H1 (cell line): ENCODE data around the gene EDEM2. TPM values are rescaled to one million over a fixed set of nuclear protein-coding genes. Genes with fewer than 3 reads are reported as not detected.

Source experiments
- CTCF ChIA-PET: fragments of 300-600 bp; sonication (Branson Sonifier 250); formaldehyde crosslinking; loops from one replicate; lab custom pipeline; 2021; ENCODE audit not compliant: partially characterized antibody; lab: Charles Lee
- POLR2A ChIA-PET: fragments of 300-600 bp; sonication (Branson Sonifier 250); formaldehyde crosslinking; loops from one replicate; lab custom pipeline; 2021; ENCODE audit warnings: inconsistent platforms; ENCODE audit not compliant: partially characterized antibody; lab: Charles Lee
- DNase-seq, 2 experiments: peaks; one replicate each; pipeline versions ENCODE4 v3.0.0 to v3.0.0-alpha.2; 2010 to 2022; ENCODE audit warnings: low spot score in 2 of 2, low read depth in 1 of 2, mixed read lengths in 1 of 2
- FAIRE-seq: peaks from 2 replicates; lab custom pipeline; 2011; peaks lifted over from hg19 to GRCh38; lab: Jason Lieb, UNC
- H2AFZ ChIP-seq: 2 replicates; pipeline ENCODE4 v1.8.1; 2012; ENCODE audit warnings: low read length, inconsistent platforms
- H2AK5ac ChIP-seq: 2 replicates; pipeline ENCODE4 v1.6.1; 2013; ENCODE audit warnings: low read depth, low read length
- H2BK120ac ChIP-seq: replicated peaks from 2 replicates; pipeline ENCODE3; 2013; ENCODE audit warnings: low read depth, low read length, inconsistent platforms
- H2BK12ac ChIP-seq: 2 replicates; pipeline ENCODE4 v1.6.1; 2013; ENCODE audit warnings: low read depth, low read length
- H2BK15ac ChIP-seq: 2 replicates; pipeline ENCODE4 v1.6.1; 2013; ENCODE audit warnings: low read length
- H2BK20ac ChIP-seq: 2 replicates; pipeline ENCODE4 v1.6.1; 2013; ENCODE audit warnings: low read length
- H2BK5ac ChIP-seq: 2 replicates; pipeline ENCODE4 v1.6.1; 2013; ENCODE audit warnings: low read depth, low read length
- H3K14ac ChIP-seq: 2 replicates; pipeline ENCODE4 v1.6.1; 2013; ENCODE audit warnings: inconsistent platforms; ENCODE audit not compliant: insufficient read length
- H3K18ac ChIP-seq: 2 replicates; pipeline ENCODE4 v1.6.1; 2013; ENCODE audit warnings: low read length; ENCODE audit errors: extremely low read depth
- H3K23ac ChIP-seq: 2 replicates; pipeline ENCODE4 v1.6.1; 2013; ENCODE audit warnings: inconsistent platforms; ENCODE audit not compliant: insufficient read length
- H3K23me2 ChIP-seq: 2 replicates; pipeline ENCODE4 v1.6.1; 2013; ENCODE audit warnings: low read depth, low read length
- H3K27ac ChIP-seq: 2 replicates; pipeline ENCODE4 v1.6.1; 2011; ENCODE audit warnings: low read depth, low read length, inconsistent platforms
- H3K27me3 ChIP-seq, 4 experiments: replicated peaks in 1 of 4; 1 replicate in 1 of 4; 2 replicates in 3 of 4; pipeline versions ENCODE4 v1.6.1 to v1.8.1; 2011 to 2013; ENCODE audit warnings: low read length in 3 of 4, mild to moderate bottlenecking in 3 of 4, inconsistent platforms in 2 of 4, mixed read lengths in 2 of 4, moderate library complexity in 1 of 4; ENCODE audit not compliant: control insufficient read depth in 3 of 4, insufficient read depth in 3 of 4; ENCODE audit errors: extremely low read depth in 1 of 4
- H3K36me3 ChIP-seq, 4 experiments: 2 replicates each; pipeline versions ENCODE4 v1.6.1 to v1.8.1; 2011 to 2013; ENCODE audit warnings: mild to moderate bottlenecking in 4 of 4, low read length in 3 of 4, moderate library complexity in 2 of 4, control low read depth in 1 of 4, inconsistent platforms in 1 of 4; ENCODE audit not compliant: insufficient read depth in 4 of 4, control insufficient read depth in 2 of 4
- H3K4ac ChIP-seq: replicated peaks from 2 replicates; pipeline ENCODE3; 2013; ENCODE audit warnings: low read length, low read depth, mixed read lengths, inconsistent platforms; ENCODE audit not compliant: insufficient read length
- H3K4me1 ChIP-seq, 4 experiments: replicated peaks in 1 of 4; 1 replicate in 1 of 4; 2 replicates in 3 of 4; pipeline versions ENCODE4 v1.6.1 to v1.8.1; 2011 to 2013; ENCODE audit warnings: low read length in 3 of 4, inconsistent platforms in 2 of 4, mixed read lengths in 1 of 4; ENCODE audit not compliant: insufficient read depth in 4 of 4, control insufficient read depth in 3 of 4
- H3K4me2 ChIP-seq, 2 experiments: 2 replicates each; pipeline versions ENCODE4 v1.6.1 to v1.8.1; 2011 to 2013; ENCODE audit warnings: low read depth in 2 of 2, low read length in 2 of 2, control low read depth in 1 of 2, inconsistent platforms in 1 of 2, mild to moderate bottlenecking in 1 of 2; ENCODE audit not compliant: insufficient read depth in 1 of 2
- H3K4me3 ChIP-seq, 4 experiments: fragments of 200-600, 300-600 bp in 1 of 4; sonication (generic), shearing (Covaris generic), sonication (Bioruptor Twin) in 1 of 4; 2 replicates each; pipeline versions ENCODE4 v1.5.1 to v1.8.1; 2011 to 2016; ENCODE audit warnings: low read length in 4 of 4, low read depth in 3 of 4, control low read depth in 2 of 4, inconsistent platforms in 2 of 4, mild to moderate bottlenecking in 2 of 4, mixed read lengths in 1 of 4, moderate library complexity in 1 of 4; ENCODE audit not compliant: insufficient read depth in 2 of 4; ENCODE audit errors: extremely low read depth in 1 of 4
- H3K56ac ChIP-seq: replicated peaks from 2 replicates; pipeline ENCODE3; 2013; ENCODE audit warnings: low read depth, mild to moderate bottlenecking, mixed read lengths, low read length, inconsistent platforms; ENCODE audit not compliant: insufficient read length
- H3K79me1 ChIP-seq: 2 replicates; pipeline ENCODE4 v1.6.1; 2013; ENCODE audit warnings: low read depth, low read length, control low read depth
- H3K79me2 ChIP-seq, 2 experiments: 2 replicates each; pipeline versions ENCODE4 v1.6.1 to v1.8.1; 2012 to 2013; ENCODE audit warnings: low read length in 2 of 2, mild to moderate bottlenecking in 2 of 2, inconsistent platforms in 1 of 2; ENCODE audit not compliant: insufficient read depth in 2 of 2, control insufficient read depth in 1 of 2
- H3K9ac ChIP-seq, 4 experiments: replicated peaks in 1 of 4; 1 replicate in 1 of 4; 2 replicates in 3 of 4; pipeline versions ENCODE4 v1.6.1 to v1.8.1; 2011 to 2013; ENCODE audit warnings: low read depth in 3 of 4, low read length in 3 of 4, control low read depth in 2 of 4, mild to moderate bottlenecking in 2 of 4, moderate library complexity in 2 of 4, inconsistent platforms in 1 of 4; ENCODE audit errors: extremely low read depth in 1 of 4
- H3K9me3 ChIP-seq, 2 experiments: 2 replicates each; pipeline versions ENCODE4 v1.6.1 to v1.8.1; 2012 to 2013; ENCODE audit warnings: mild to moderate bottlenecking in 2 of 2, moderate library complexity in 2 of 2, control low read depth in 1 of 2, inconsistent platforms in 1 of 2, low read depth in 1 of 2, low read length in 1 of 2, mixed read lengths in 1 of 2; ENCODE audit not compliant: insufficient read depth in 2 of 2
- H4K20me1 ChIP-seq, 2 experiments: replicated peaks in 1 of 2; 2 replicates each; pipeline versions ENCODE3 to v1.8.1; 2011 to 2013; ENCODE audit warnings: inconsistent platforms in 2 of 2, low read length in 2 of 2, mild to moderate bottlenecking in 1 of 2; ENCODE audit not compliant: insufficient read depth in 2 of 2, control insufficient read depth in 1 of 2
- H4K5ac ChIP-seq: 2 replicates; pipeline ENCODE4 v1.6.1; 2013; ENCODE audit warnings: low read length, low read depth, mixed read lengths, inconsistent platforms; ENCODE audit not compliant: insufficient read length
- H4K8ac ChIP-seq: 2 replicates; pipeline ENCODE4 v1.8.0; 2013; ENCODE audit warnings: mild to moderate bottlenecking, moderate library complexity, low read length, inconsistent platforms; ENCODE audit not compliant: insufficient read depth; ENCODE audit errors: extremely low read depth
- H4K91ac ChIP-seq: replicated peaks from 2 replicates; pipeline ENCODE3; 2013; ENCODE audit warnings: low read length, mixed read lengths, inconsistent platforms; ENCODE audit not compliant: insufficient read length
- ATF2 ChIP-seq: IDR thresholded peaks from 2 replicates; pipeline ENCODE4 v1.6.1; 2012; ENCODE audit warnings: low read length, inconsistent platforms
- ATF3 ChIP-seq: IDR thresholded peaks from 2 replicates; pipeline ENCODE4 v1.6.1; 2011; ENCODE audit warnings: low read depth, mild to moderate bottlenecking, low read length; ENCODE audit not compliant: insufficient read depth
- BACH1 ChIP-seq: IDR thresholded peaks from 2 replicates; pipeline ENCODE4 v1.6.1; 2012; ENCODE audit warnings: low read length, improper control_type of control experiment
- EP300 ChIP-seq, 2 experiments: IDR thresholded peaks; 1 replicate in 1 of 2; 2 replicates in 1 of 2; pipeline ENCODE4 v1.6.1; 2011 to 2012; ENCODE audit warnings: low read depth in 2 of 2, low read length in 2 of 2, mild to moderate bottlenecking in 2 of 2, borderline replicate concordance in 1 of 2, inconsistent platforms in 1 of 2, moderate library complexity in 1 of 2
- HDAC6 ChIP-seq: IDR thresholded peaks from one replicate; pipeline ENCODE4 v1.7.1; 2012; ENCODE audit warnings: low read depth, mild to moderate bottlenecking, inconsistent platforms, low read length, moderate library complexity
- SIX5 ChIP-seq: IDR thresholded peaks from 2 replicates; pipeline ENCODE4 v1.6.1; 2011; ENCODE audit warnings: mild to moderate bottlenecking, low read depth, low read length
- SRF ChIP-seq: IDR thresholded peaks from 2 replicates; pipeline ENCODE4 v1.6.1; 2011; ENCODE audit warnings: mild to moderate bottlenecking, low read depth, low read length, moderate library complexity
- TAF1 ChIP-seq: IDR thresholded peaks from 2 replicates; pipeline ENCODE4 v1.6.1; 2011; ENCODE audit warnings: mild to moderate bottlenecking, low read depth, low read length
- YY1 ChIP-seq: IDR thresholded peaks from 2 replicates; pipeline ENCODE4 v1.6.1; 2011; ENCODE audit warnings: low read depth, mild to moderate bottlenecking, low read length
- WGBS, 2 experiments: shearing (Covaris generic) in 1 of 2; methylation state at CpG; one replicate each; pipeline versions ENCODE4 v1.1.6 to v1.1.7; 2013 to 2015; ENCODE audit warnings: low lambda C conversion rate in 2 of 2, mixed read lengths in 2 of 2, inconsistent platforms in 1 of 2, low coverage in 1 of 2, missing lambda C conversion rate in 1 of 2; ENCODE audit not compliant: insufficient replicate concordance in 2 of 2, insufficient coverage in 1 of 2, insufficient read length in 1 of 2; ENCODE audit errors: extremely low coverage in 1 of 2, missing lambda C conversion rate in 1 of 2; 5-methylcytosine and 5-hydroxymethylcytosine counted together
- polyA plus RNA-seq, 7 experiments: library from polyadenylated mRNA; depleted of rRNA in 3 of 7; stranded (reverse) in 5 of 7; unstranded in 2 of 7; fragments of >200 nt in 5 of 7; fragments of 200-250 nt in 2 of 7; gene quantifications; 1 replicate in 5 of 7; 2 replicates in 1 of 7; 4 replicates in 1 of 7; pipeline versions ENCODE4 v1.2.1 to v1.2.3, GENCODE V29; 2011 to 2013; ENCODE audit warnings: missing spikeins in 2 of 7, mixed read lengths in 2 of 7
- total RNA-seq: library from RNA; stranded (reverse); fragmentation: NEBNext Ultra II Directional; extraction: Animal tissue kit (Norgen Biotek cat#: 25700); gene quantifications from 2 replicates; pipeline ENCODE4 v1.2.1, GENCODE V29; 2021

EDEM2 gene
- total and polyA plus RNA-seq, 2 of the 8 experiments (the other 6 are each of a cell fraction or from before 2014, with no cell fraction given) = 15.2 to 19.6 TPM

GRCh38 chr20:35173576-35174192 is 26.5 kb upstream of the EDEM2 start:
- H3K9ac ChIP-seq = no peak overlapping the region
- H4K5ac ChIP-seq = no peak overlapping the region
- no peak overlapping the region for H3K23ac ChIP-seq
- no peak overlapping the region for H2BK120ac ChIP-seq
- H2AK5ac ChIP-seq = no peak overlapping the region
- no peak overlapping the region for H2BK5ac ChIP-seq
- no peak overlapping the region for H3K4ac ChIP-seq
- no peak overlapping the region for H2BK20ac ChIP-seq
- H3K4me2 ChIP-seq = peak overlapping the region in 1 of 2 experiments; percentile 22; a peak in 1 of 4 replicates
- H4K91ac ChIP-seq = no peak overlapping the region
- H3K27ac ChIP-seq = no peak overlapping the region
- H2AFZ ChIP-seq = no peak overlapping the region
- H3K18ac ChIP-seq = no peak overlapping the region
- no peak overlapping the region for H3K4me3 ChIP-seq
- no peak overlapping the region for H2BK15ac ChIP-seq
- H3K36me3 ChIP-seq = no peaks in the 10 kb centered on the region
- no peaks in the 10 kb centered on the region for H4K20me1 ChIP-seq
- no peaks in the 10 kb centered on the region for H3K79me1 ChIP-seq
- CTCF ChIA-PET = interaction anchor here (1.0 kb wide), 1 partner anchor 95 kb away, joined by 3 read pairs; no protein-coding TSS in a partner anchor
- H2BK12ac ChIP-seq = 0 out of 2 replicates have a peak overlapping the region, but pooled peaks have one; percentile 29
- TF ChIP-seq HDAC6 (no peak), ATF3 (no peak), SRF (no peak), YY1 (no peak), SIX5 (no peak), EP300 (IDR thresholded peaks at IDR 0.05; ENCODE audit: borderline replicate concordance in 1 of 2, low read depth in 2 of 2, low read length in 2 of 2) (no peak), BACH1 (no peak), ATF2 (no peak), TAF1 (no peak)
- H3K9me3 ChIP-seq = no peaks in the 10 kb centered on the region
- DNase-seq = no peak
- H3K56ac ChIP-seq = no peak overlapping the region
- POLR2A ChIA-PET = interaction anchor here (0.9 kb wide), 1 partner anchor 26 kb away, joined by 3 read pairs; no protein-coding TSS in a partner anchor
- FAIRE-seq = no peak
- H3K23me2 ChIP-seq = peaks cover 6% of the 10 kb centered on the region; the same call in 1 of the 2 replicates
- peaks cover 0 to 2% (median 0%) of the 10 kb centered on the region in 4 experiments; a peak in 2 of 7 replicates for H3K27me3 ChIP-seq
- no peaks in the 10 kb centered on the region for H3K79me2 ChIP-seq
- 89% methylated on average over 12 of the region's 12 CpGs; no CpG with 5 or more reads in 1 of the 2 experiments for WGBS, 2 experiments
- H4K8ac ChIP-seq = no peak overlapping the region
- H3K14ac ChIP-seq = no peak overlapping the region
- peaks cover 0 to 14% (median 8%) of the 10 kb centered on the region in 4 experiments; a peak in 6 of 7 replicates for H3K4me1 ChIP-seq
